Measurements from ENCODE around the gene CTNNBIP1.

GRCh38 chr1:9843576-9843945 is 66.5 kb downstream of the CTNNBIP1 start:
- no peak for TF ChIP-seq CTCF (tag by site-specific recombination; IDR thresholded peaks at IDR 0.05)
- no peak for TF ChIP-seq ZNF555 (tag by site-specific recombination; conservative IDR thresholded peaks at IDR 0.05)
- no peak for TF ChIP-seq REST (tag by site-specific recombination; IDR thresholded peaks at IDR 0.05)
- TF ChIP-seq ZBTB44 (tag by site-specific recombination; IDR thresholded peaks at IDR 0.05) = no peak
- TF ChIP-seq IKZF3 (tag by site-specific recombination; IDR thresholded peaks at IDR 0.05) = no peak
- no peak for TF ChIP-seq ZNF121 (tag by site-specific recombination; IDR thresholded peaks at IDR 0.05)
- no peak for TF ChIP-seq MZF1 (tag by site-specific recombination; IDR thresholded peaks at IDR 0.05; ENCODE audit: borderline replicate concordance)
- no peak for TF ChIP-seq SCRT1 (tag by site-specific recombination; IDR thresholded peaks at IDR 0.05; ENCODE audit: borderline replicate concordance)
- no peak for TF ChIP-seq ZNF416 (tag by site-specific recombination; IDR thresholded peaks at IDR 0.05)
- no peak for TF ChIP-seq PATZ1 (tag by site-specific recombination; IDR thresholded peaks at IDR 0.05)
- TF ChIP-seq ZBTB21 (tag by site-specific recombination; IDR thresholded peaks at IDR 0.05) = no peak
- TF ChIP-seq PBX3 (CRISPR knock-in tag; IDR thresholded peaks at IDR 0.05) = no peak
- no peak for TF ChIP-seq ZBTB11 (tag by site-specific recombination; conservative IDR thresholded peaks at IDR 0.05; ENCODE audit: low read depth)
- no peak for TF ChIP-seq ZNF433 (tag by site-specific recombination; IDR thresholded peaks at IDR 0.05; ENCODE audit: low read depth)

Data from HEK293 (cell line).